CD14-positive monocyte (primary cell): ENCODE results near the gene UVRAG. TPM values are rescaled to one million over a fixed set of nuclear protein-coding genes. Genes with fewer than 3 reads are reported as not detected.

ENCODE experiments used
- DNase-seq, 3 donors: peaks; one replicate each; pipeline ENCODE4 v3.0.0-alpha.2; 2011 to 2022
- H2AFZ ChIP-seq: 2 replicates; pipeline ENCODE4 v1.6.0; 2012; ENCODE audit warnings: mild to moderate bottlenecking, low read depth, low read length, inconsistent platforms; ENCODE audit not compliant: insufficient read depth, poor library complexity, severe bottlenecking
- H3K27ac ChIP-seq, 2 donors: 1 replicate in 1 of 2; 2 replicates in 1 of 2; pipeline ENCODE4 v1.5.1; 2012 to 2013; ENCODE audit warnings: low read length in 2 of 2, control low read depth in 1 of 2, inconsistent platforms in 1 of 2, low read depth in 1 of 2, mild to moderate bottlenecking in 1 of 2
- H3K27me3 ChIP-seq, 2 donors: one replicate each; pipeline versions ENCODE4 v1.6.0 to v1.6.1; 2011 to 2013; ENCODE audit warnings: low read length in 2 of 2; ENCODE audit not compliant: control insufficient read depth in 2 of 2, insufficient read depth in 2 of 2
- H3K36me3 ChIP-seq, 2 donors: replicated peaks in 1 of 2; 1 replicate in 1 of 2; 2 replicates in 1 of 2; pipeline versions ENCODE4 v1.5.1 to v1.6.1; 2012 to 2013; ENCODE audit warnings: low read length in 2 of 2, control low read depth in 1 of 2, inconsistent platforms in 1 of 2, mild to moderate bottlenecking in 1 of 2; ENCODE audit not compliant: insufficient read depth in 2 of 2, control insufficient read depth in 1 of 2
- H3K4me1 ChIP-seq, 2 donors: 1 replicate in 1 of 2; 2 replicates in 1 of 2; pipeline versions ENCODE4 v1.5.1 to v1.6.1; 2012 to 2013; ENCODE audit warnings: low read length in 2 of 2, control low read depth in 1 of 2, inconsistent platforms in 1 of 2, mild to moderate bottlenecking in 1 of 2, moderate library complexity in 1 of 2; ENCODE audit not compliant: insufficient read depth in 2 of 2, control insufficient read depth in 1 of 2
- H3K4me2 ChIP-seq: replicated peaks from 2 replicates; pipeline ENCODE3; 2012; ENCODE audit warnings: low read length, moderate library complexity, mild to moderate bottlenecking; ENCODE audit not compliant: poor library complexity, severe bottlenecking; ENCODE audit errors: extremely low read depth
- H3K4me3 ChIP-seq, 3 experiments: fragments of 200-600 bp in 1 of 3; sonication (generic) in 1 of 3; replicated peaks in 1 of 3; 1 replicate in 2 of 3; 2 replicates in 1 of 3; pipeline ENCODE4 v1.5.1; 2011 to 2013; ENCODE audit warnings: low read length in 3 of 3, mild to moderate bottlenecking in 3 of 3, control low read depth in 2 of 3, low read depth in 2 of 3, inconsistent platforms in 1 of 3, moderate library complexity in 1 of 3
- H3K79me2 ChIP-seq: 2 replicates; pipeline ENCODE4 v1.6.0; 2012; ENCODE audit warnings: mild to moderate bottlenecking, control low read depth, inconsistent platforms, low read length, moderate library complexity; ENCODE audit not compliant: insufficient read depth
- H3K9ac ChIP-seq: 2 replicates; pipeline ENCODE4 v1.6.0; 2017; ENCODE audit warnings: low read length, mild to moderate bottlenecking; ENCODE audit not compliant: insufficient read depth, poor library complexity, severe bottlenecking
- H3K9me3 ChIP-seq, 2 donors: replicated peaks in 1 of 2; 1 replicate in 1 of 2; 2 replicates in 1 of 2; pipeline versions ENCODE4 v1.5.1 to v1.6.1; 2012 to 2013; ENCODE audit warnings: low read length in 2 of 2, control low read depth in 1 of 2; ENCODE audit not compliant: control insufficient read depth in 1 of 2, insufficient read depth in 1 of 2
- H4K20me1 ChIP-seq: 2 replicates; pipeline ENCODE4 v1.6.0; 2012; ENCODE audit warnings: mild to moderate bottlenecking, low read length, control low read depth, moderate library complexity; ENCODE audit not compliant: insufficient read depth
- H3K27ac Mint-ChIP-seq, 7 donors: one replicate each; pipeline ENCODE4 v1.8.0; 2020; ENCODE audit warnings: mild to moderate bottlenecking in 7 of 7, mixed read lengths in 7 of 7, moderate library complexity in 6 of 7, inconsistent platforms in 2 of 7
- H3K27me3 Mint-ChIP-seq, 3 donors: one replicate each; pipeline ENCODE4 v1.8.0; 2021 to 2022; ENCODE audit warnings: low read depth in 3 of 3, mild to moderate bottlenecking in 3 of 3, mixed read lengths in 3 of 3, moderate library complexity in 3 of 3, inconsistent platforms in 1 of 3
- H3K36me3 Mint-ChIP-seq, 2 donors: one replicate each; pipeline ENCODE4 v1.8.0; 2020; ENCODE audit warnings: mixed read lengths in 2 of 2, inconsistent platforms in 1 of 2, mild to moderate bottlenecking in 1 of 2
- H3K4me1 Mint-ChIP-seq: one replicate; pipeline ENCODE4 v1.8.0; 2020; ENCODE audit warnings: mild to moderate bottlenecking, mixed read lengths
- H3K4me3 Mint-ChIP-seq, 2 donors: one replicate each; pipeline ENCODE4 v1.8.0; 2020; ENCODE audit warnings: mild to moderate bottlenecking in 2 of 2, mixed read lengths in 2 of 2, moderate library complexity in 1 of 2
- H3K9me3 Mint-ChIP-seq, 7 donors: one replicate each; pipeline ENCODE4 v1.8.0; 2020 to 2022; ENCODE audit warnings: mixed read lengths in 7 of 7, mild to moderate bottlenecking in 6 of 7, moderate library complexity in 6 of 7, inconsistent platforms in 2 of 7
- WGBS: methylation state at CpG from one replicate; pipeline ENCODE4 v1.1.5; 2013; ENCODE audit warnings: missing lambda C conversion rate; ENCODE audit not compliant: insufficient coverage; 5-methylcytosine and 5-hydroxymethylcytosine counted together
- intact Hi-C, 2 donors: fragments of 100-400 bp; cut with micrococcal nuclease; formaldehyde crosslinking; loops; one replicate each; pipeline versions ENCODE4 v1.15.0 to v1.15.1; 2023
- polyA plus RNA-seq, 3 donors: library from polyadenylated mRNA; depleted of rRNA in 1 of 3; unstranded in 2 of 3; stranded (reverse) in 1 of 3; fragments of 300-500 nt in 2 of 3; fragments of >200 nt in 1 of 3; fragmentation: Illumina TruSeq in 2 of 3; gene quantifications; 1 replicate in 2 of 3; 2 replicates in 1 of 3; pipeline ENCODE4 v1.2.3, GENCODE V29; 2012 to 2021
- TF ChIP-seq, protein P1 (sequence below): fragments of 200-600 bp; IDR thresholded peaks from one replicate; pipeline ENCODE4 v1.8.0; 2022; ENCODE audit warnings: antibody characterized with exemption, mild to moderate bottlenecking

UVRAG gene
- polyA plus RNA-seq, 3 donors, result 13.7 to 20.5 (median 20.0) TPM

DNA sequence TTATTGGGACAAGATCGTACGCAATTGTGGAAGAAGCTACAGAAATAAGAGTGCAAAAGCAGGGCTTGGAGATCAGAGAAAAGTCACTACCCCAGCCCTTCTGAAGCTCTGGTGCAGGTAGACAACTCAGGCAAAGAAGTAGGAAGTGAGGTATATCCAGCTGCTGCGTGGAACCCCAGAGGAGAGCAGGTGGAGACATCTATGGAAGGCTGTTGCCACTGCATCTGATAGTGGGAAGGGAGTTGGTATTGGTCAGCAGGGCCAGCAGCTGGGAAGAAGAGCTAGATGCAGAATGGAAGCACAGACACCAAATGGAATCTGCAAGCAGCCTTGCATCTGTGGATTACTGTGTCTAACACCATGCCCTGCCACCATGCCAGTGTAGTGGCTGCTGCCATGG, 226.2 kb downstream of the UVRAG start:
- Mint-ChIP-seq H3K4me1 (no peaks in the 10 kb centered on the region), H3K27ac (peak overlapping the region in 2 of 7 donors; percentile 2 to 16), H3K27me3 (no peaks in the 10 kb centered on the region), H3K36me3 (peaks cover 30 to 36% of the 10 kb centered on the region in 2 donors), H3K4me3 (no peak overlapping the region), H3K9me3 (peaks cover 0 to 1% (median 0%) of the 10 kb centered on the region in 7 donors)
- no peaks in the 10 kb centered on the region for H3K79me2 ChIP-seq
- H3K9ac ChIP-seq, result no peak overlapping the region
- H3K27me3 ChIP-seq, result no peaks in the 10 kb centered on the region
- intact Hi-C loops, result no loop called here
- no peak overlapping the region for H3K4me2 ChIP-seq
- no peaks in the 10 kb centered on the region for H3K4me1 ChIP-seq
- TF ChIP-seq, protein P1, sequence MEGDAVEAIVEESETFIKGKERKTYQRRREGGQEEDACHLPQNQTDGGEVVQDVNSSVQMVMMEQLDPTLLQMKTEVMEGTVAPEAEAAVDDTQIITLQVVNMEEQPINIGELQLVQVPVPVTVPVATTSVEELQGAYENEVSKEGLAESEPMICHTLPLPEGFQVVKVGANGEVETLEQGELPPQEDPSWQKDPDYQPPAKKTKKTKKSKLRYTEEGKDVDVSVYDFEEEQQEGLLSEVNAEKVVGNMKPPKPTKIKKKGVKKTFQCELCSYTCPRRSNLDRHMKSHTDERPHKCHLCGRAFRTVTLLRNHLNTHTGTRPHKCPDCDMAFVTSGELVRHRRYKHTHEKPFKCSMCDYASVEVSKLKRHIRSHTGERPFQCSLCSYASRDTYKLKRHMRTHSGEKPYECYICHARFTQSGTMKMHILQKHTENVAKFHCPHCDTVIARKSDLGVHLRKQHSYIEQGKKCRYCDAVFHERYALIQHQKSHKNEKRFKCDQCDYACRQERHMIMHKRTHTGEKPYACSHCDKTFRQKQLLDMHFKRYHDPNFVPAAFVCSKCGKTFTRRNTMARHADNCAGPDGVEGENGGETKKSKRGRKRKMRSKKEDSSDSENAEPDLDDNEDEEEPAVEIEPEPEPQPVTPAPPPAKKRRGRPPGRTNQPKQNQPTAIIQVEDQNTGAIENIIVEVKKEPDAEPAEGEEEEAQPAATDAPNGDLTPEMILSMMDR, result no peak
- no peak for DNase-seq
- H3K9me3 ChIP-seq, result no peaks in the 10 kb centered on the region
- no peak overlapping the region for H3K4me3 ChIP-seq
- H2AFZ ChIP-seq, result no peak overlapping the region
- peaks cover 5% of the 10 kb centered on the region for H4K20me1 ChIP-seq
- H3K27ac ChIP-seq, result no peak overlapping the region
- peaks cover 5 to 13% of the 10 kb centered on the region in 2 donors for H3K36me3 ChIP-seq
- WGBS, result 100% methylated on average over 3 of the region's 3 CpGs

DNA sequence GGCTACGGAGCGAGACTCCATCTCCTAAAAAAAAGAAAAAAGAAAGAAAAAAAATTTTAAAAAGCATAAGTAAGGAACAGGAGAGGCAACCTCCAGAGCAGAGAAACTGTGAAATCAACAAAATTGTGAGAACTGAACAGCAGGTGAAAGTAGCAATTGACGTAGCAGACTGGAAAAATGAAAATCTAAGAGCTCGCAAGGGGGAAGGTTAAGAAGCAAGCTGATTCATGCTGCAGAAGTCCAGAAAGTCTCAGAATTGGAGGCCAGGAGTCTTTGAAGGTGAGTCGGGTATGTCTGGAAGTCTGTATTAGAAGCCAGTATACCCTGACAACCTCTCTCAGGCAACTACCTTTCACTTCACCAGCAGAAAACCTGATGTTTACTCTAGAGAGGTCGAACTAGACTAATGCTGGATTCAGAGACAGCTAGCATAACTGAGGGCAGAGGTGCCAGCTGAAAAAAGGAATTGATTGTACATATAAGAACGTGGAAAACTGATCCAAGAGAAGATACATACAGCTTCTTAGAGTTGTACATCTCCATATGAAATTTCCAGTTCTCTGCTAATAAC, 229.8 kb downstream of the UVRAG start:
- no peak overlapping the region for H3K4me3 ChIP-seq
- Mint-ChIP-seq H3K27ac (peak overlapping the region in 1 of 7 donors; percentile 22), H3K4me1 (no peaks in the 10 kb centered on the region), H3K4me3 (no peak overlapping the region), H3K9me3 (peaks cover 4 to 15% (median 9%) of the 10 kb centered on the region in 7 donors), H3K36me3 (peaks cover 31 to 48% of the 10 kb centered on the region in 2 donors), H3K27me3 (no peaks in the 10 kb centered on the region)
- H3K4me2 ChIP-seq, result no peak overlapping the region
- 100% methylated on average over 1 of the region's 7 CpGs for WGBS
- TF ChIP-seq, protein P1, result no peak
- H3K27ac ChIP-seq, result no peak overlapping the region
- H2AFZ ChIP-seq, result no peak overlapping the region
- peaks cover 5% of the 10 kb centered on the region for H4K20me1 ChIP-seq
- no peak for DNase-seq
- no peak overlapping the region for H3K9ac ChIP-seq
- peaks cover 0 to 6% of the 10 kb centered on the region in 2 donors for H3K9me3 ChIP-seq
- intact Hi-C loops, result no loop called here
- H3K27me3 ChIP-seq, result no peaks in the 10 kb centered on the region
- peaks cover 5 to 13% of the 10 kb centered on the region in 2 donors for H3K36me3 ChIP-seq
- H3K4me1 ChIP-seq, result no peaks in the 10 kb centered on the region
- H3K79me2 ChIP-seq, result no peaks in the 10 kb centered on the region
